ENCODE results near the gene MAOA.
"Not testable (repeated sequence)": the region's sequence is repeated elsewhere in the genome, so short reads cannot be mapped to it uniquely, and the experiment has no call there.

Gene MAOA

DNA sequence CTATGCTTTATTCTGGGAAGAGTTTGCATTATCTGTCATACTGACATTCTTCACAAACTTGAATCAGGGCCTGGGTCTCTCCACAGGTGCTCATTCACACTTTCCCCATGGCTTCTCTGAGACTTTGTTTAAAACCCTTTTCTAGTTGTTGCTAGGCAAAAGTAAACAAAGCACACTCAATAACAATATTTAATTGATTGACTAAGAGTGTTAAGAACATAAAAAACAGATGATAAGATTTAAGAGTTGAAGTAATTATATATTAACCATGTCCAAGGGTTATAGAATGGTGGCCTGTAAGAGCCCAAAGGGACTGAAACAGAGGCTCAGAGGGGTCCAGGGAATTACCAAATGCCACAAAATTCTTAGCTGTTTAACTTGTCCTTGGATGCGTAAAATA is 7.1 kb downstream of the MAOA start:
- DNase-seq (ENCODE audit: low read depth in 2 of 2), result no peak

DNA sequence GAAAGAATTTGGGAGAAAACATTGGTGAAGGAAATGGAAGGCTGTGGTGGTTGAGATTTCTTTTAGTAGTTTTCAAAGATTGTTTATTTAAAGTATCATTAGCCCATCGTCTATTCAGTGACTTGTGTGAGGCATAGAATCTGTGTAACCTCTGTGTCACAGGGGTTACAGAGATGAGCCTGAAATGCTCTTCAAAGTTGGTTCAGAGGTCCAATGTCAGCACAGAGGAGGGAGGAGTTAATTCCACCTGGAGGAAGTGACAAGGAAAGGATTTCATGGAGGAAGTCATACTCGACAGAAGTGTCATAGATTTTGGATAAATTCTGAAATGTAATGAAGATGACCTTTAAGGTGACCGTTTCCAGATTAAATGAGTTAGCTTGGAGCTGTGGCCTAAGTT is 8.2 kb downstream of the MAOA start:
- no peak for DNase-seq (ENCODE audit: low read depth in 2 of 2)

DNA sequence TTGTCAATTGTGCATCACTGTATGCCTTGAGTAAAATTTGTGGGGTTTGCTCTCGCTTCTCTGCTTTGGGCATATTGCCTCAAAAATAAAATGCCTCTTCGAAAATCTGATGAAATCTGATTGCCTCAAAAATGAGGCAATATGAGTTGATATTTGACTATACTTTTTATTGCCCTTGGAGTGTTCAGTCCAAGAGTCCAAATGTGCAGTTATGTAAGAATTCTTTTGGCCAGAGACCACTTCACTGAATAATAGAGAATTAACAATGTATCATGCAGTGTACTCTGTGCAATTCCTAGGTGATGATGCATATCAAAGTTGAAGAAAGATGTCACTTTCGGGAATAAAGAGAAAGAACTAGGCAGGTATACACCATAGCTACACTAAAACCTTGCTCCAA is 8.6 kb downstream of the MAOA start:
- no peak for DNase-seq (ENCODE audit: low read depth in 2 of 2)

DNA sequence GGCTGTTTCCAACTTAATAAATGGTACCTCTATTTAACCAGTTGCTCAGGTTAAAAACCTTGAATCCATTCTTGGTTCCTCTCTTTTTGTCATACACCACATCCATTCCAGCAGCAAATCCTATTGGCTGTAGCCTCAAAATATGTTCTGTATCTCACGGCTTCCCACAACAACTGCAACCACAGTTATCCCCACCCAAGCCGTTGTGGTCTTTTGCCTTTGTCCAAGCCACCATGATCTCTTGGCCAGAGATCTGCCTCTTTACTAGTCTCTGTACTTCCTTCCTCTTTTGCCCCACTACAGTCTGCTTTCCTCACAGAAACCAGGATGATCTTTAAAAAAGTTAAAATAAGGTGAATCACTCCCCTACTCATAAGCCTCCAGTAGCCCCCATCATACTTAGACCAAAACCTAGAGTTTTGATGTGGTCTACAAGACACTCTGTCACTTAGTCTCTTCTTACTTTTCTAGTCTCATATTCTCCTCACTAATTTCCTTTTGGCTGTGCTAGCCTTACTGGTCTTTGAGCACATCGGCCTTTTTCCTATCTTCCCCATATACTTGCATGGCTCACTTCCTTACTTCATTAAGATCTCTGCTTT is 10.3 kb downstream of the MAOA start:
- DNase-seq (ENCODE audit: low read depth in 2 of 2), result no peak

DNA sequence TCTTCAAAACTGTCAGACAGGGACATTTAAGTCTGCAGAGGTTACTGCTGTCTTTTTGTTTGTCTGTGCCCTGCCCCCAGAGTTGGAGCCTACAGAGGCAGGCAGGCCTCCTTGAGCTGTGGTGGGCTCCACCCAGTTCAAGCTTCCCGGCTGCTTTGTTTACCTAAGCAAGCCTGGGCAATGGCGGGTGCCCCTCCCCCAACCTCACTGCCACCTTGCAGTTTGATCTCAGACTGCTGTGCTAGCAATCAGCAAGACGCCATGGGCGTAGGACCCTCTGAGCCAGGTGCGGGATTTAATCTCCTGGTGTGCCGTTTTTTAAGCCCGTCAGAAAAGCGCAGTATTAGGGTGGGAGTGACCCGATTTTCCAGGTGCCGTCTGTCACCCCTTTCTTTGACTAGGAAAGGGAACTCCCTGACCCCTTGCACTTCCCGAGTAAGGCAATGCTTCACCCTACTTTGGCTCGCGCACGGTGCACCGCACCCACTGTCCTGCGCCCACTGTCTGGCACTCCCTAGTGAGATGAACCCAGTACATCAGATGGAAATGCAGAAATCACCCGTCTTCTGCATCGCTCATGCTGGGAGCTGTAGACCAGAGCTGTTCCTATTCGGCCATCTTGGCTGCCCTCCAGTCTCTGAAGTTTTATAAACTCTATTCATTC is 20.0 kb downstream of the MAOA start:
- DNase-seq (ENCODE audit: low read depth in 2 of 2), result not testable (repeated sequence)

DNA sequence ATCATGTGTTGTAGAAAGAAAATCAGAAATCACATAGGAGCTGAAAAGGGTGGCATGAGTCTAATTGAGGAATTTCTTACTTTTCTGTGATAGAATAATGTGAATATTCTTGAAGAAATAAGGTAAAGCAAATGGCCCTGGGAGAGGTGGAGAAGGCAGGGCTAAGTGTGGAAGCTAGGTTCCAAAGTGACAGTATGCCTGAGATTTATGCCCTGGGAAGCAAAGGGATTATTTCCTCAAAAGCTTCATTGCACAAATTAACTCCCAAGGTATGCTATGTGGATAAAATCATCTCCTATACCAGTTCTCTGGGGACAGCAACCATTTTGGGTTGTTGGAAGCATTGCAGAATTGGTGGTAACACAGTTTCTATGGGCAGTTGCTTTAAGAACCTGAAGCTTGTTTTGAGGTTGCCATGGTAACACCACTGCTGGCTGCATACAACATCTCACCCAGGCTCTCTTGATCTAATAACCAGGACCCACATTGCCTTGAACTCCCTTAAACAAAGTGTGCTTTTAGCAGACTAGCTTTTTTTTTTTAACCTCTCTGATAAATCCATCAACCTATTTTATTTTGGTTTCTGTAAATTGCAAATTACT is 21.0 kb downstream of the MAOA start:
- no peak for DNase-seq (ENCODE audit: low read depth in 2 of 2)

DNA sequence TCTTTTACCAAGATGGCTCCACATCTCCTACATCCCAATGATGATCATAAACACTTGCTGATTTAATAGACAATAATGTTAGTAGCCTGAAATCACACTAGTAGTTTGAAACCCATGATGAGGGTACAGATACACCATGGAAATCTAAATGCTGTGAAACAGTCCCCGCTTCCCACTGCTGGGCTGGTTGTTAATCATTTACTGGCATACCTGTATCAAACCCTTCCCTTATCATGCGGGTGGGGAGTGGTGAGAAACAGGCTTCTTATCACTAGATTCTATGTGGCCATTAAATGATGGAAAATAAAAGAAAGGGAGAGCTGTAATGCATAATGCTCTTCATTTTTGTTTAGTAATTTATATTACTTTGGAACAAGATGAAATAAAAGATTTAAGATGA is 21.9 kb downstream of the MAOA start:
- DNase-seq (ENCODE audit: low read depth in 2 of 2), result no peak

DNA sequence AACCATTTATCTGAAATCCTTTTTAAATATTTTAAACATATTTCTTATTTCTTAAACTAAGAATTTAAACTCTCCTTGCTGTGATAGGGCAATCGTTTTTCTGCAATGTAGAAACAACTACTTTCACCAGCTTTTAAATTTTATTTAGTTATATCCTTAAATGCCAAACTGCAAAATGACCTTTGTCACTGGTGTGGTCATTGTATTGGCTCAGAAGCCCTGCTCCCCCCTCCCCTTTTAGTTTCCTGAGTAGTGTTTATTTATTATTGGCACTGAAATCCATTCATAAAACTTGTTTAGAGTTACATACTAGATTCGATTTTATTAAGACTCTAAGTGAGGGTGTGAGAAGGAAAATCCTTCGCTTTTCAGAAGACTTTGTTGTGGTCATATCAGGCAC is 23.0 kb downstream of the MAOA start:
- no peak for DNase-seq (ENCODE audit: low read depth in 2 of 2)

DNA sequence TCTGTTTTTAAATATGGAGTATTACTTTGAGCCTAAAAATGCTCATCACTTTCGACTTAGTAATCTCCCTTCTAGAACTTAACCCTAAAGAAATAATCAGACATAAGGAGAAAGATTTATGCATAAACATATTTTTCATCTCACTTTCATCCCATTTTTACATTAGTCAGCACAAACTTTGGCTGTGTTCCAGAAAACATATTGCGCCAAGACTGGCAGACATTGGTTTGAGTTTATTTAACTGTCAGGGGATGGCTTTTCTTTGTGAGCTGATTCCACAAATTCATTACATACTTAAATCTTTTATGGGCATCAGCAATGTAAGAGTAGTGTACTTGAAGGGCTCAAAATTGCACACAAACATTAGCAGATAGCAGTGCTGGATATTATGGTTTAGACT is 23.7 kb downstream of the MAOA start:
- DNase-seq (ENCODE audit: low read depth in 2 of 2), result no peak

DNA sequence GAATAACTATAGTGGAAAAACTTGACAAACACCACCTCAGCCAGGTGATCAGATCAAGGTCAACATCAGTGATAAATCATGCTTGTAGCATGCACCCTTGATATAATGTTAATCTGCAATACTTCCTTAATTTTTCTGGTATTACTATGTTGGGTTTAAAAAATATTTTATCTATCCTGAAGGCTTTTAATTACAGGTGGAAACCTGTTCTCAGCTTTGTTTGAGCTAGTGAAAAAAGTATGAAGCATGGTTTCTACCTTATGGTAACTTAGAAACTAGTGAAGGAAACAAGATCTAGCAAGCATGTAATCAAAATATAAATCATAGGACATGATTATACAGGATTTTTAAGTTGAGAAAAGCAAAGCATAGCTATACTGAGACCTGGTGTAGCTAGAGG is 26.6 kb downstream of the MAOA start:
- DNase-seq (ENCODE audit: low read depth in 2 of 2), result no peak

DNA sequence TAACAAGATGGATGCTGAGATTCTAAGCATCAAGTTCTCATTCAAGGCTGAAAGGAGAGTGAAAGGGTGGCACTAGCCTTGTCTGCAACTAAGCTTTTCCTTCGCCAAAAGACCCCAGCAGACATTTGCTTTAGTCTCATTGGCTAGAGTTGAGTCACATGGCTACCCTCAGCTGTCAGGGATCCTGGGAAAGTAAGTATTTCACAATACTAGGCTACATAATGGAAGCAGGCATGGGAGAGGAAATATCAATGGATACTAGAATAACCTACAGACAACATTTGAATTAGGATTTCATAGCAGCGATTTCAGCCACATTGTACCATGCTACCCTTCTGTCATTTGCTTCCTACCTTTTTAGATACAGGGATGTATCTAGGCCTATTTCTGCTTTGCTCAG is 29.1 kb downstream of the MAOA start:
- no peak for DNase-seq (ENCODE audit: low read depth in 2 of 2)

DNA sequence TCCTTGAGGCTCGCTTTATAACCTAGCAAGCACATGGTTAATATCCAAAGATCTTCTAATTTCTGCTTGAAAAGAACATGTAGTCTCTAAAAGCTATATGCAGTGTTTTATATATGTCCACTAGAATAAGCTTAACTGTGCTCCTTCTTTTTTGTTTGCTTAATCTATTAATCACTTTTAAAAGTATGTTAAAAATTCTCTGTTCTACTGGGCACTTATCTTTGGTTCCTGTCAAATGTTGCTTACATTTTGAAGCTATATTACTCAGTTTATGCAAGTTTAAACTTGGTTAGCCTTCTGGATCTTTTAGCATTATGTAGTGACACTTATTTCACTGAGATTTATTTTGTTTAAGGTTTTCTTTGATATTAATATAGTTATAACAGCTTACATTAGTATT is 32.5 kb downstream of the MAOA start:
- DNase-seq (ENCODE audit: low read depth in 2 of 2), result no peak

DNA sequence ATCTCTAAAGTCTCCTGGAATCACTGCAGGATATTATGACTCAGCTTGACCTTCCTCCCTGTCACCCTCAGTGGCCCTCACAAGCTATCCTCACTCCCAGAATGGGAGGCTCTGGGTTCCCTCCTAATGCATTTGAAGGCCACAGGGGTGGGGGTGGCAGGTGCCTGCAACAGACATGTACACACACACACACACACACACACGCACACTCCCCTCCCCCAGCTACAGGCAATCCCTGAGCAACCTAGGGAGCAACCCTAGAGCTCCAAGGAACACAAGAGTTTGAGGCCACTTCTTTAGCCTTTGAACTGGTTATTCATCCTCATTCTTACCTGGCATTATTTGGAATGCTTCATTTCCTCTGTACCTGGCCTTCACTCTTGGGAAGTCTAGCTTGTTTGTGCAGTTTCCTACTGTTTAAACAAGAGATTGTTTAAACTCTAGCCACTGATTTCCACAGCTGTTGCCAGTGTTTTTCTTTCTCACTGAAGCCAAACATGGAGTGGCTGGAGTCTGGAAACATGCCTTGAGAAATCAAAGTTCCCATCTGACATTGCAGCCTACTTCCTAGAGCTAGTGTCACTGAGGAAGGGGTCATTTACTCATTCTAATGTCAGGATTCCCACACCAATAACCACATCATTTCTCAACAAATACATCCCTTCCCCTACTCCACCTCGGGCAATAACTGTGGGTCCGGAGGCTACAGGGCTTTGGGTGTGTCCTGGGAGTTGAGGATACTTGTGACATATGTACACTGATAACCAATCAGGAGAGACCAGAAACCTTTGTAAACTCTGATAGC is 37.7 kb downstream of the MAOA start:
- no peak for DNase-seq (ENCODE audit: low read depth in 2 of 2)

DNA sequence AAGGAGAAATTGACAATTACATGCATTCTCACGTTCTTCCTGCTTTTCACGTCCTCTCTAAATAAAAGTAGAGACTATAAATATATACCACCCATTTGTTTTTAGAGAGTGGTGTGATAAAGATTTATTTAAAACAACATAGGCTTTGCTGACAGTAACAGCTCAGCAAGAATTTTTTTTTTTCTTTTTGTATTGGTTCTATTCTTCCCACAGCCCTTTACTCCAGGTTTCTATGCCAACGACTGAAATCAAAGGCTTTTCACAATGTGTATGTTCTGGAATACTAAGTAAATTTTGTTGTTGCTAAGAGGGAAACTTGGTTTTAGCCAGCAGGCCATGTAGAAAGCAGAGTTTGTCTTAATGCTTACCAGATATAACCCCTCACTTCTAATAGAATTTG is 43.4 kb downstream of the MAOA start:
- DNase-seq (ENCODE audit: low read depth in 2 of 2), result no peak

DNA sequence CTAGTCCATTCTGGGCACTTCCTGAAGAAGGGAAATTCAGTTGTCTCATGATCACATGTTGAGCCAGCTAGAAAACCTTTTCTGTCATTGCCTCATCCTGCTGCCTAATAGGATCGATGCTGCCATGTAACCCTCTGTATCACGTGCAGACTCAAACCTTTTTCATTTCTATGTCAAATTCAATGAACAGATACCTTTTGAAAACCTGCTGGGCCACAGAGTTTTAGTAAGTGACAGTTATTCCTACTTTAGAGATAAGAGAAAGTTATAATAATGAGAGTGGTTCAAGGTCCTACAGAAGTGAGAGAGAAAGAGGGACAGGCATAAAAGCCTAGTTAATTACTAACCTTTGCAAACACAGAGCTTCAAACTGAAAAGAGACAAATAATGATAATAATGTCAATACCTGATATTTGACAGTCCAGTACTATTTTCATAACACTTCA is 46.0 kb downstream of the MAOA start:
- DNase-seq (ENCODE audit: low read depth in 2 of 2), result no peak

DNA sequence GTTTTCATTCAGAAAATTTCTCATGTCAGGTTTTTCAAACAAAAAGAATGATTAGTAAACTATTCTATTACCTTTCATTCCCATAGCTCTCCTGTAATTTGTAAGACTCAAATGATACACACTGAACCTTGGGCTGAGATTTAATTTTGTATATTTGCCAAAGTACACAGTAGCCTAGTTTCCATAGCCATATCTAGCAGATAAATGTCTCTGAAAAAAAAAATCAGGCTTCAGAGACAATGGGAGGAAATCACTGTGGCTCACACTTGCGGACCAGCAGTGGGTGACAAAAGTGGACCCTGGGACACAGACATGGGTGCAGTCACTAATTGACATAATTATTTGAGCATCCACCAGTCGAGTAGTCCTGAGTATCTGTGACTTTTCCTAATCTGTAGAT is 46.6 kb downstream of the MAOA start:
- no peak for DNase-seq (ENCODE audit: low read depth in 2 of 2)

DNA sequence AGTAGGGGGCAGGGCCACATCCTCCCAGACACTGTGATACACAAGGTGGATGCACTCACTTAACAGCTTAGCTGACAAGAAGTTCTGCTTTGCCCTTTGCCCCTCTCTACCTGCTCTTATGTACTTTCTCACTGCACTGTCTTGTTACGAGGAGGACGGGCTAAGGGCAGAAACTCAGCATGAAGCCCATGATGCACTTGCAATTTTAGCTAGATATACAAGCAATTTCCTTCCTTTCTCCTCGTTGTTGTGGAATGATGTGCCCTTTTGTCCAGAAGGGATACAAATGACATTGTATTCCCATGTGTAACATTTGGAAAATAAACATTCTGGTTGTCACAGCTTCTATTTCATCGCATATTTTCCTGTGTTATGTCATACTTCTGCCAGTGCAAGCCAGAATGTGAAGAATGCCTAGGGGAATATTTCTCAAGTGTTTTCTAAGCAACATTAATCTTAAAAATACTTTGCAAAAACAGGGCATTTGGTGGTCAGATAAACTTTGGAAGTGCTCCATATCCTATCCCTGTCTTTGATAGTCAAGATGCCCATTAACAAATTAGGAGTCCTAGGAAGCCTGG is 47.2 kb downstream of the MAOA start:
- DNase-seq (ENCODE audit: low read depth in 2 of 2), result no peak

DNA sequence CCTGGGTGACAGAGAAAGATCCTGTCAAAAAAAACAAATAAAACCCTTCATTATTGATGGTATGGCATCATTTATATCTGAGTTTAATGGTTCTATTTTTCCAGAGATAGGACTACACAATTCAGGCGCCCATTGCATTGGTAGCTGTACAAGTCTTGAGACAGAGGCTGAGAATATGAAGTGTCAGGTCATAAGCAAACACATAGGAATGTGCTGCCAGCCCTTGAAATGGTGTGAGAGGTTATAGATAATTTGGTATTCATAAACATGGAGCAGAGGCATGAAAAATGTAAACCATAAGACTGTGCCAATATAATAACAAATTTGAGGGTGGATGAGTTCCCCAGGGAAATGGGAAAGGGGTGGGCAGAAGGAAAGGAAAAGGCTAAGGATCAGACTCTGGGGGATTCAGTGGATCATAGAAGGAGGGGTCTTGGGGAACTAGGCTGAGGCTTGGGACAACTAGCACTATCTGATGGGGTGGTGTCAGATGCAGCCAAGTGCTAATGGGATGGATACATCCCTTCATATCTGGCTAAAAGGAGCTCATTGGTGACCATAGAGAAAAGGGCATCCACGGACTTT is 50.8 kb downstream of the MAOA start:
- no peak for DNase-seq (ENCODE audit: low read depth in 2 of 2)

DNA sequence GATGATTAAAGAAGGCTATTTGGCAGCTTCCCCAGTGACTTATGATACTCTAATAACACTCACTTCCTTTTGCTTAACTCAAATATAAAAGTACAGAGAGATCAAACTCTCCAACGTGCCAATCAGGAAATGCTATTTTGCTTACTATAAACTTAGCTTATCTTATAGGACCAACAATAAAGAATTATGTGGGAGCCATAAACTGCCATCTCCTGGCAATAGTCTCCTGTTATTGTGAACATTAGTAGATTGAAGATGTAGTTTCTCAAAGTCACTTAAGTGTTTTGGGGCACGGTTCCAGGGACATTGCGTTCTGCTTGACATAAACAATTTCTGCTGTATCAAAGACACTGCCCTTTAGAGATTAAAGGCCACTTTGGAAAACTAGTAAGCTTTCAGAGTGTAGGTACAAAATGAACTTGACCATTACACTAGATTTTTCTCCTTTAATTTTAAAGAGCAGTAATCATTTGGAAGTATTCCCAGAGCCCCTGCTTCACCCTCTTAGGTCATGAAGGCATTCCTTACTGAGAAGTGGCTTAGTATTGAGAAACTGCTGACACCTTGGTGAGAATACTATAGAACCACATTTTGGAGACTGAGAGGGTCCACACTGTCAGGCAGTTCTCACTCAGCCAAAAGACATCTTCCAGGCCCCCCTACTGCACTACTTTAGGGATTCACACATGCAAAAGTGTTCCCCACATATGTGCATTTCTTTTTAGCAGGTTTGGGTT is 51.9 kb downstream of the MAOA start:
- DNase-seq (ENCODE audit: low read depth in 2 of 2), result no peak

DNA sequence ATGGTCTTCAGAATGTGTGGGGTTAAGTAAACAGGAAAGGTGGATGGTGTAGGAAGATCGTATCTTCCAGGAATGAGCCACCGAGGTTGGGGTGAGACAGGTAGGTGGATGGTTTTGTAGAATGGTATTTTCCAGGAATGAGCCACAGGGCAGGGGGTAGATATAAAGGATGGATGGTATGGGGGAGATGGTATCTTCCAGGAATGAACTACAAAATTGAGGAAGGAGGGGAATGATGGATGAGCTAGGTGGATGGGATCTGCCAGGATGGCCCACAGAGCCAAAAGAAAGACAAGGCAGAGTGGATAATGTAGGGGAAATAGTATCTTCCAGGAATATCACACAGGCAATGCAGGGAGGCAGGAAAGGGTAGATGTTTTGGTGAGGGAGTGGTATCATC is 60.0 kb downstream of the MAOA start:
- DNase-seq (ENCODE audit: low read depth in 2 of 2), result no peak

DNA sequence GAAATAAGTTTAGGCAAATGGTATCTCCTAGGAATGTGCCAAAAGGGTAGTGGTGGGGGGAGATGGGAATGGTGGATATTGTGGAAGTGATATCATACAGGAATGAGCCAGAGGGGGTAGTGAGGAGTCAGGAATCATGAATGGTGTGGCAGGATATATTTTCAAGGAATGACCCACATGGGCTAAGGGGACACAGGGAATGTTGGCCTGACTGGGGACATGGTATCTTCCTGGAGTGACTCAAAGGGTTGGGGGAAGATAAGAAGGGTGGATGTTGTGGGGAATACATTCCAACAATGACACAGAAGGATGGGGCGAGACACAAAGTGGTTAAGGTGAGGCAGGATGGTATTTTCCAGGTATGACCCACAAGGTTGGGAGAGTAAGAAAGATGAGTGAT is 60.6 kb downstream of the MAOA start:
- no peak for DNase-seq (ENCODE audit: low read depth in 2 of 2)
